Large intestine (tissue), 3 donors: ENCODE results near the gene WDR88. TPM values are rescaled to one million over a fixed set of nuclear protein-coding genes. Genes with fewer than 3 reads are reported as not detected.

Experiments
- DNase-seq, 2 donors: peaks; one replicate each; pipeline versions ENCODE4 v3.0.0 to v3.0.0-alpha.2; 2013
- H3K27ac ChIP-seq: one replicate; pipeline ENCODE4 v1.5.1; 2013; ENCODE audit warnings: low read length
- H3K27me3 ChIP-seq: 2 replicates; pipeline ENCODE4 v1.6.1; 2013; ENCODE audit warnings: low read length; ENCODE audit not compliant: control insufficient read depth, insufficient read depth
- H3K36me3 ChIP-seq: 2 replicates; pipeline ENCODE4 v1.6.1; 2013; ENCODE audit warnings: low read length; ENCODE audit not compliant: control insufficient read depth, insufficient read depth
- H3K4me1 ChIP-seq: one replicate; pipeline ENCODE4 v1.6.1; 2013; ENCODE audit warnings: low read length; ENCODE audit not compliant: control insufficient read depth, insufficient read depth
- H3K4me3 ChIP-seq: one replicate; pipeline ENCODE4 v1.5.1; 2013; ENCODE audit warnings: low read length
- H3K9me3 ChIP-seq: one replicate; pipeline ENCODE4 v1.6.1; 2013; ENCODE audit warnings: mild to moderate bottlenecking, low read depth, low read length, moderate library complexity; ENCODE audit not compliant: control insufficient read depth
- WGBS: methylation state at CpG from one replicate; pipeline ENCODE4 v1.1.5; 2013; ENCODE audit warnings: low lambda C conversion rate; ENCODE audit not compliant: insufficient coverage; 5-methylcytosine and 5-hydroxymethylcytosine counted together
- polyA plus RNA-seq: library from polyadenylated mRNA; unstranded; fragments of 120-200 nt; gene quantifications from one replicate; pipeline ENCODE4 v1.2.1, GENCODE V29; 2013

WDR88 gene
- polyA plus RNA-seq, 1 donor: 0.54 TPM

DNA sequence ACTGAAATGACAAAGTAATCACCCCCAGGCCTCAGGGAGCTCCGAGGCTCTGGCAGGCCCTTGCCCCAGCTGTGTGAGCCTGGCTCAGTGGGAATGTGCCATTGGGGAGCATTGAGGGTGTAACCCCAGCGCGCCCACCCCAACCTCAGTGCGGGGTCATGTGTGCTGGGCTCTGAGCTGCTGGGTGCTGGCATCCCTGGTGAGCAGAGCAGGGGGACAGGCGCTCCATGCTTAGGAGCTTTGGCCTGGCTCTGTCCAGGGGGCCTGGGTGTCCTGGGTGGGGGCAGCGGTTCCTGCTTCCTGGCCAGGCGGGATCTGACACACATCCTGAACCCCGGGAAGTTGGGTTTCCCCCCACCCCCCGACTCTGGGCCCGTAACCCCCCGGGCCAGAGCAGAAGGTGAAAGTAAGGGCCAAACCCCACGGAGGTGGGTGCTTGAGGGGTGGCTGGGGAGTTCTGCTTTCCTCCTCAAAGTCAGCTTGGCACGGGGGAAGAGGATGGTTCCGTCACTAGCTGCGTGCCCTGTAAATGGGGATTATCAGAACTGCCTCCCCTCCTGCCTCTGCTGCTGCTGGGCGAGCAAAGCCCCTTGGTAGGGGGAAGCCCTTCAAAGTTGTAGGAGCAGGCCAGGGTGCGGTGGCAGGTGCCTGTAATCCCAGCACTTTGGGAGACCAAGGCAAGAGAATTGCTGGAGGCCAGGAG lies 63.9 kb downstream of the WDR88 start:
- Histone ChIP-seq H3K27me3 (no peaks in the 10 kb centered on the region), H3K9me3 (no peaks in the 10 kb centered on the region), H3K27ac (peak overlapping the region; percentile 55), H3K4me3 (peak overlapping the region; percentile 66), H3K36me3 (peaks cover 31% of the 10 kb centered on the region), H3K4me1 (peaks cover 21% of the 10 kb centered on the region)
- WGBS: no CpG with 5 or more reads among the region's 17 CpGs
- DNase-seq: no peak

DNA sequence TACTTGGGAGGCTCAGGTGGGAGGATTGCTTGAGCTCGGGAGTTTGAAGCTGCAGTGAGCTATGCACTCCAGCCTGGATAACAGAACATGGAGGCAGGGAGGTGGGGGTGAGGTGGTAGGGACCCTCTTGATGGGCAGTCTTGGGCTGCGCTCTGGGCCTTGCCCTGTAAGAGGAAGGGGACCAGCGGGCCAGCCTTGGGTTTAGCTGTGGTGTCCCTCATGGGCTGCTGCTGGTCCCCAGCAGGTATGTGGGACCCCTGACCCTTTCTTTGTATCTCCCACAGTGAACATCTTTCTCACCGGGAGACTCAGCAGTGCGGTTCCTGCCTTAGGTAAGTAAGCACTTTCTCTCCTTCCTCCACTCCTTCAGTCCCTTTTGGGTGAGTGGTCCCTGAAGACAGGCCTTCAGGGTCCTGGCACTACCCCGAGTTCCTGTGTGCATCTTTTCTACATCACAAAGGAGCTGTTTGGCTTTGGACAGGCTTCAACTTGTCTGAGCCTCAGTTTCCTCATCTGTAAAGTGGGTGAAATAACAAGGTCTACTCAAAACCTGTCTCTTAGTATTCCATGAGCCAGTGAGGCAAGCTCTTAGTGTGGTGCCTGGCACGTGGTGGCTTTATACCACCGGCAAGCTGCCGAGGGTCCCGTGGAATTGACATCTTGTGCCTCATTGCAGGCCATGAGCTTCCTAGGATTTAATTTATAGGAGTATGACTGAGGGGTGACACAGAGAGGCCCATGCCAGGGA lies 64.7 kb downstream of the WDR88 start:
- Histone ChIP-seq H3K27me3 (no peaks in the 10 kb centered on the region), H3K4me1 (peaks cover 21% of the 10 kb centered on the region), H3K9me3 (no peaks in the 10 kb centered on the region), H3K4me3 (no peak overlapping the region), H3K27ac (no peak overlapping the region), H3K36me3 (peaks cover 35% of the 10 kb centered on the region)
- no CpG with 5 or more reads among the region's 10 CpGs for WGBS
- no peak for DNase-seq

DNA sequence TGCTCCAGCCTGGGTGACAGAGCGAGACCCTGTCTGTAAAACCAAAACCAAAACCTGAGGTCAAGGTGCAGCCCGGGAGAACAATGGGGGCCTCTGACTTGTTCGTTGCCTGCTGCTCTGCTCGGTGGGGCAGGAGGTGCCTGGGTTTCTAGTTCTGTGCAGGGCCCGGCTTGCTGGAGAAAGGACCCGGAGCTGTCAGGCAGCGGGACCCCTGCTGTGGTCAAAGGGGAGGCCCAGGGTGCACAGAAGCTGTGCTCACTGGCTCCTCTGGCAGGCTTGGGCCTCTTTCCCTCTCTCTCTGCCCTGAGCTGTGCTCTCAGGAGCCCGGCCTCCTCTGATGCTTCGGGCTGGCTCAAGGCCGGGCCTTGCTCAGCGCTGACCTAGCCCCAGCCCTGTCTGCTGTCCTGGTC lies 65.7 kb downstream of the WDR88 start:
- H3K9me3 ChIP-seq: no peaks in the 10 kb centered on the region
- peaks cover 42% of the 10 kb centered on the region for H3K36me3 ChIP-seq
- no CpG with 5 or more reads among the region's 11 CpGs for WGBS
- DNase-seq: peak in 1 of 2 donors; percentile 36
- H3K4me1 ChIP-seq: peaks cover 21% of the 10 kb centered on the region
- H3K27me3 ChIP-seq: no peaks in the 10 kb centered on the region
- H3K4me3 ChIP-seq: no peak overlapping the region
- no peak overlapping the region for H3K27ac ChIP-seq

DNA sequence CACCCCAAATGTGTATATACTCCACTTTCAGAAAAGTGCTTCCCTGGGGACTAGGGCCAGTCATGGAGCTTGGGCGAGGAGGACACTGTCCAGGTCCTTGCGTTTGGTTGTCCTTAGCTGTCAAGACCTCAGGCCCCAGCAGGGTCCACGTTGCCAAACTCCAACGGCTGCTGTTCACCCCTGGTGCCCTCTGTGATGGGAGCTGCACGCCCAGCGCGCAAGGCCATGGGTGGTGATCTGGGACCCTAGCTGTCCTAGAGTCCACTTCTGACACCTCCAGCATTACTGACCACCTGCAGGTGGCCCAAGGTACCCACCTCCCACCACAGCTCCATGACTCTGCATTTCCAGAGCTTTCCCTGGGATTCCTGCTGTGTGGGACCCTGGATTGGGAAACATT lies 66.3 kb downstream of the WDR88 start:
- no peak for DNase-seq
- no CpG with 5 or more reads among the region's 7 CpGs for WGBS
- no peak overlapping the region for H3K4me3 ChIP-seq
- no peaks in the 10 kb centered on the region for H3K27me3 ChIP-seq
- H3K9me3 ChIP-seq: no peaks in the 10 kb centered on the region
- H3K4me1 ChIP-seq: peaks cover 21% of the 10 kb centered on the region
- no peak overlapping the region for H3K27ac ChIP-seq
- H3K36me3 ChIP-seq: peaks cover 48% of the 10 kb centered on the region

DNA sequence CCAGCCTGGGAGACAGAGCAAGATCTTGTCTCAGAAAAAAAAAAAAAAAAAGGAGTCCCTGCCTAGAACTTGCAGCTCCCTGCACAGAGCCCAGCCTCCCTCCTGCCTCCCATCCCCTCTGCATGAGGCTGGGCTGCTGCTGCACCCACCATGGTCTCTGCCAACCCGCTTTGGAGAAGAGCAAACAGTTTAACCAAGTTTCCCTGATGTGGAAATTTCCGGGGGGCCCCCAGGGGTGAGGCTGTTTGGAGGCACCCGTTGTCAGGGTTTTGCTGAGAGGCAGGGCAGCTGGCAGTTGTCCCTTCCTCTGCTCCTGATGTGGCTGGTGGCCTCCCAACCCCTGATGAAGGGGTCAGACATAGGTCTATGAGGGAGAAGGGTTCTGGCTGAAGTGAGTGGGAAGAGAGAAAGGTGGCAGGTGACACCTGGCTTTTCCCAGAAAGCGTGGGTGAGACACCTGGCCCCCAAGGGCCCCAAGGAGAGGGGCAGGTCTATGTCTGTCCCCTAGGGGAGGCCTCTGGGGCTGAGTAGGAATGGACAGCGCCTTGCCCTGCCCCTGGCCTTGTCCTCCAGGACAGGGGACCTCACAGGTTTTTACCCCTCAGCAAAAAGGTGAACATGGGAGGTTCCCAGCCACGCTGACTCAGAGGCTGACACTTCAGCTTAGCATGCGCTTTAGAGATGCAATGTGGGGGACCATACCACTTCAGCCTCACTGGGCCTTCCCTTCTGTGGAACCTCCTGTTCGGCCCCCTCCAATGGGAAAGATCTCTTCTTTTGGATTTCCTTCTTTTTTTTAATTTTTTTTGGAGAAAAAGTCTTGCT lies 67.7 kb downstream of the WDR88 start:
- DNase-seq: no peak
- WGBS: no CpG with 5 or more reads among the region's 8 CpGs
- H3K36me3 ChIP-seq: peaks cover 61% of the 10 kb centered on the region
- no peak overlapping the region for H3K4me3 ChIP-seq
- H3K27me3 ChIP-seq: no peaks in the 10 kb centered on the region
- H3K4me1 ChIP-seq: peaks cover 17% of the 10 kb centered on the region
- H3K9me3 ChIP-seq: no peaks in the 10 kb centered on the region
- H3K27ac ChIP-seq: no peak overlapping the region

DNA sequence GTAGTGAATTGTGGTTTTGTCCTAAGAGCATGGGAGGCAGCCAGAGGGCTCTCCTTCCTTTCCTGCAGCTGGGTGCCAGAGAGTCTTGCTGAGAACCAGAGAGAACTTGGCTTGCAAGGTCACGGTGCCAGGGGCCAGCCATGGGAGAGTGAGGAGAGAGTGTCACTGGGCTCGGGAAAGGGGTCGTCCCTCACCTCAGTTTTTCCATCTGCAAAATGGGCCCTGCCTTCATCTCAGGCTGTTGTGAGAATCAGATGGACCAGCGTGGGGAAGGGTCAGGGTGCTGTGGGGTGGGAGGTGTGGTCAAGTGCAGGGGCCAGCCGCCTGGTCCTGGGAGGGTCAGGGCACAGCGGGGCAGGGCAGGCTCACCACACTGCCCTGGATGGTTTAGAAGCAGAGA lies 69.6 kb downstream of the WDR88 start:
- Histone ChIP-seq H3K27ac (no peak overlapping the region), H3K9me3 (peaks cover 3% of the 10 kb centered on the region), H3K36me3 (peaks cover 70% of the 10 kb centered on the region), H3K4me1 (peaks cover 11% of the 10 kb centered on the region), H3K27me3 (no peaks in the 10 kb centered on the region), H3K4me3 (no peak overlapping the region)
- WGBS: 100% methylated on average over 1 of the region's 6 CpGs
- DNase-seq: no peak

DNA sequence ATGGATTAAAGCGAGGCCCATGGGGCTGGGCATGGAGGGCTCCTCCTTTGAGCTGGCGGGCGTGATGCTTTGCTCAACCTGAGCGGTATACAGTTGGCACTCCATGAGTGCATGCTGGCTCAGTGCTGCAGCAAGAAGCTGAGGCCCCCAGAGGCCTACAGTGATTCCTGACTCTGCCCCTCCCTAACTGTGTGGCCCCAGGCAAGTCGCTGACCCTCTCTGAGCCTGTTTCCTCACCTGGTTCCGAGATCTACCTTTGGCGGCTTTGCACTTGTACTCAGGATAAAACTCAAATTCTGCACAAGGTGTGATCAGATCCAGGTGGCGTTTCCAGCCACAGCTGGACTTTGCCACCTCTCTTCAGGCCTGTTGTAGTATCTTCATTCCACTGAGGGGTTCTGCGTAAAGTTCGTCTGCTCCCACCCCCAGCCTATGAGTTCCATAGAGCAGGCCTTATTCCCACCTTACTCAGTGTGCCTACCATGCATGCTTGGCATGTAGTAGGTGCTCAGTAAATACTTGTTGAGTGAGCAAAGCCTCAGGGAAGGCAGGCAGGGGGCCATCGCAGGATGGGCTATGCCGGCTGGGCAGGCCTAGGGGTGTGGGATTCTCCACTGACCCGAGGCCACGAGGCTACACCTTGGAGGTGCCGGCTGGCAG lies 70.1 kb downstream of the WDR88 start:
- H3K27ac ChIP-seq: no peak overlapping the region
- peaks cover 67% of the 10 kb centered on the region for H3K36me3 ChIP-seq
- DNase-seq: no peak
- peaks cover 11% of the 10 kb centered on the region for H3K4me1 ChIP-seq
- H3K9me3 ChIP-seq: peaks cover 3% of the 10 kb centered on the region
- no CpG with 5 or more reads among the region's 15 CpGs for WGBS
- no peaks in the 10 kb centered on the region for H3K27me3 ChIP-seq
- no peak overlapping the region for H3K4me3 ChIP-seq

DNA sequence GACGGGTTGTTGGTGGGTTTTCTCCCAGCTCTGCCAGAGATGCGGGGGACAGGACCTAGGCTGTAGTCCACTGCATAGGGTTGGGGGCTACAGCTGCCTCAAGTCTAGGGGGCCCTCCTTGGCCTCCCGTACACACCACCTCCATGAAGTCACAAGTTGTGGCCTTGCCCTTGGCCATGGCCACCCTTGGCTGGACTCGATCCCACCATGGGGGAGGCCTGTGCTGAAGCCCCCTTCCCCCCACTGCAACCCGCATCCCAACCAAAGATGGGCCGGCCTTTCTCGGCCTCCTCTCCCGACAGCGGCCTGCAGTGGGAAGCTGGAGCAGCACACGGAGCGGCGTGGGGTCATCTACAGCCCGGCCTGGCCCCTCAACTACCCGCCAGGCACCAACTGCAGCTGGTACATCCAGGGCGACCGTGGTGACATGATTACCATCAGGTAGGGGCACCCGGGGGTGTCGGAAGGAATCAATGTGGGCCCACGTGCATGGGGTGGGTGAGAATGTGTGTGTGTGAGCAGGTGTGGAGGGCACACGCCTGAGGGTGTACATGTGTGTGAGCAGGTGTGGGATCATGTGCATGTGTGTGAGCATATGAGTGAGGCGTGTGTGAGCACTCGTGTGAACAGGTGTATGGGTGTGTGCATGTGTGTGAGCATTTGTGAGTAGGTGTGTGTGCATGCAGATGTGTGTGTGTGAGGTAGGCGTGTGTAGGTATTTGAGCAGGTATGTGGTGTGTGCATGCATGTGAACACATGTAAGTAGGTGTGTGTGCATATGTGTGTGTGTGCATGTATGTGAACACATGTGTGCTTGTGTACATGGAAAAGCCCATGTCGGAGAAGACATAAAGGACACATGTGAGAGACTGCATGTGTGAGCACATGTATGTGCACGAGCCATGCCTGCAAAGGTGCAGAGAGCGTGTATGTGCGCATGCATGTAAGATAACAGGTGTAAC lies 70.9 kb downstream of the WDR88 start:
- no peak for DNase-seq
- WGBS: 80% methylated on average over 1 of the region's 27 CpGs
- peaks cover 3% of the 10 kb centered on the region for H3K9me3 ChIP-seq
- no peak overlapping the region for H3K4me3 ChIP-seq
- no peaks in the 10 kb centered on the region for H3K27me3 ChIP-seq
- H3K4me1 ChIP-seq: peaks cover 5% of the 10 kb centered on the region
- no peak overlapping the region for H3K27ac ChIP-seq
- peaks cover 69% of the 10 kb centered on the region for H3K36me3 ChIP-seq

DNA sequence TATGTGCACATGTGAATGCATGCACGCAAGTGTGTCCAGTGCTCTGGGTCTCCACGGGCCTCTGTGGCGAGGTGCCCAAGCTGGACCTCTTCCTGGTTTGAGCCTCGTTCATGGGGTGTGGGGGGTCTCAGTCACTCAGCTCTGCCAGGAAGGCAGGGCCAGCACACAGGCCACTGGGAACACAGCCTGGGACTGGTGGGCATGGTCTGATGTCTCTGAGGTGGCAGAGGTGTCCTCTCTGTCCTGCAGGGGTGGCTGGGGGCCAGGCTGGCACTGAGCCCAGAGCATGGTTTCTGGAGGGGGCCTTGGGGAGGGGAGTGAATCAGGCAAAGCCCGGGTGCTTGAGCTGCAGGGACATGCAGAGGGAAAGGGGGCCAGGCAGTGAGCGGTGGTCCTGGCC lies 71.6 kb downstream of the WDR88 start:
- H3K4me1 ChIP-seq: peaks cover 4% of the 10 kb centered on the region
- peaks cover 65% of the 10 kb centered on the region for H3K36me3 ChIP-seq
- H3K27me3 ChIP-seq: no peaks in the 10 kb centered on the region
- no peak for DNase-seq
- H3K4me3 ChIP-seq: no peak overlapping the region
- H3K9me3 ChIP-seq: peaks cover 3% of the 10 kb centered on the region
- no peak overlapping the region for H3K27ac ChIP-seq
- WGBS: no CpG with 5 or more reads among the region's 6 CpGs
